Measurements from ENCODE around the gene CABP4. TPM values are rescaled to one million over a fixed set of nuclear protein-coding genes. Genes with fewer than 3 reads are reported as not detected.

CABP4 gene
- total and polyA plus RNA-seq, 10 of the 15 experiments (the other 5 are each of a cell fraction or from before 2014, with no cell fraction given): 0.04 to 0.41 (median 0.14) TPM; not detected in 2

DNA sequence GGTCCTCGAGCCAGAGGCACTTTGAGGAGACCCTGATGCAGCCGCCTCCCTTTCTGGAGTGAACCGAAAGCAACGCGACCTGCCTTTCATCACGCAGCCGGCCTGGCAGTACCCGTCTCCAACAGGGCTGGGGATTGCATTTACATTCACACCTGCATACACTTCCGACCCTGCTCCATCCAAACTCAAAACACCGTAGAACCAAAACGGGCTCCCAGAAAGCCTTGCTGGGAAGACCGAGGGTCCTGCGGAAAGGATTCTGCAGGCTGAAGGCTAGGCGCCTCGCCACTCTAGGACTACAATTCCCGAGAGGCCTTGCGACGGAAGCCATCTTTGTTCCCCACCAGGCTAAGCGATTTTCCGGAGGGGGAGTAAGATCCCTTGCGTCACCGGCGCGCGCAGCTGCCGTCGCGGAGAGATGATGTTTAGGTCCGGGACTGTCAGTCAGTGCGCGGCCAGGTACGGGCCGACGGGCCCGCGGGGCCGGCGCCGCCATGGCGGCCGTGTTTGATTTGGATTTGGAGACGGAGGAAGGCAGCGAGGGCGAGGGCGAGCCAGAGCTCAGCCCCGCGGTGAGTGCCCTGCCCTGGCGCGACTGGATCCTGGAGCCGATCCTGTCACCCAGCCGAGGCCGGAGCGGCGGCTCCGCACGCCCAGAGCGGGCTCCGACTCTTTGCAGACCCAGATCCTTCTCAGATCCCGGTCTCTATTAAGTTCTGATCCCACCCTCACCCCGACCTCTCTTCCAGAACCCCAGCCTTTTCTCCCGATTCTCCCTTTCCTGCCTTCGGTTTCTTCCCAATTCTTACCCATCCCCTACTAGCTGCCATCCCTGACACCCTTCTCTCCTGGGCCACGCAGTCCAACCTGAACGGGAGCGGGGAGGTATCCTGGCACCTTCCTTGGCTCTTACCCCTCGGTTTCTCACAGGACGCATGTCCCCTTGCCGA is 26.8 kb upstream of the CABP4 start, which contains the start of gene RPS6KB2 (continued):
- TF ChIP-seq, protein P1, sequence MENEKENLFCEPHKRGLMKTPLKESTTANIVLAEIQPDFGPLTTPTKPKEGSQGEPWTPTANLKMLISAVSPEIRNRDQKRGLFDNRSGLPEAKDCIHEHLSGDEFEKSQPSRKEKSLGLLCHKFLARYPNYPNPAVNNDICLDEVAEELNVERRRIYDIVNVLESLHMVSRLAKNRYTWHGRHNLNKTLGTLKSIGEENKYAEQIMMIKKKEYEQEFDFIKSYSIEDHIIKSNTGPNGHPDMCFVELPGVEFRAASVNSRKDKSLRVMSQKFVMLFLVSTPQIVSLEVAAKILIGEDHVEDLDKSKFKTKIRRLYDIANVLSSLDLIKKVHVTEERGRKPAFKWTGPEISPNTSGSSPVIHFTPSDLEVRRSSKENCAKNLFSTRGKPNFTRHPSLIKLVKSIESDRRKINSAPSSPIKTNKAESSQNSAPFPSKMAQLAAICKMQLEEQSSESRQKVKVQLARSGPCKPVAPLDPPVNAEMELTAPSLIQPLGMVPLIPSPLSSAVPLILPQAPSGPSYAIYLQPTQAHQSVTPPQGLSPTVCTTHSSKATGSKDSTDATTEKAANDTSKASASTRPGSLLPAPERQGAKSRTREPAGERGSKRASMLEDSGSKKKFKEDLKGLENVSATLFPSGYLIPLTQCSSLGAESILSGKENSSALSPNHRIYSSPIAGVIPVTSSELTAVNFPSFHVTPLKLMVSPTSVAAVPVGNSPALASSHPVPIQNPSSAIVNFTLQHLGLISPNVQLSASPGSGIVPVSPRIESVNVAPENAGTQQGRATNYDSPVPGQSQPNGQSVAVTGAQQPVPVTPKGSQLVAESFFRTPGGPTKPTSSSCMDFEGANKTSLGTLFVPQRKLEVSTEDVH (IDR thresholded peaks at IDR 0.05; ENCODE audit: low read depth, partially characterized antibody): peak; percentile 75
- TF ChIP-seq, protein P2, sequence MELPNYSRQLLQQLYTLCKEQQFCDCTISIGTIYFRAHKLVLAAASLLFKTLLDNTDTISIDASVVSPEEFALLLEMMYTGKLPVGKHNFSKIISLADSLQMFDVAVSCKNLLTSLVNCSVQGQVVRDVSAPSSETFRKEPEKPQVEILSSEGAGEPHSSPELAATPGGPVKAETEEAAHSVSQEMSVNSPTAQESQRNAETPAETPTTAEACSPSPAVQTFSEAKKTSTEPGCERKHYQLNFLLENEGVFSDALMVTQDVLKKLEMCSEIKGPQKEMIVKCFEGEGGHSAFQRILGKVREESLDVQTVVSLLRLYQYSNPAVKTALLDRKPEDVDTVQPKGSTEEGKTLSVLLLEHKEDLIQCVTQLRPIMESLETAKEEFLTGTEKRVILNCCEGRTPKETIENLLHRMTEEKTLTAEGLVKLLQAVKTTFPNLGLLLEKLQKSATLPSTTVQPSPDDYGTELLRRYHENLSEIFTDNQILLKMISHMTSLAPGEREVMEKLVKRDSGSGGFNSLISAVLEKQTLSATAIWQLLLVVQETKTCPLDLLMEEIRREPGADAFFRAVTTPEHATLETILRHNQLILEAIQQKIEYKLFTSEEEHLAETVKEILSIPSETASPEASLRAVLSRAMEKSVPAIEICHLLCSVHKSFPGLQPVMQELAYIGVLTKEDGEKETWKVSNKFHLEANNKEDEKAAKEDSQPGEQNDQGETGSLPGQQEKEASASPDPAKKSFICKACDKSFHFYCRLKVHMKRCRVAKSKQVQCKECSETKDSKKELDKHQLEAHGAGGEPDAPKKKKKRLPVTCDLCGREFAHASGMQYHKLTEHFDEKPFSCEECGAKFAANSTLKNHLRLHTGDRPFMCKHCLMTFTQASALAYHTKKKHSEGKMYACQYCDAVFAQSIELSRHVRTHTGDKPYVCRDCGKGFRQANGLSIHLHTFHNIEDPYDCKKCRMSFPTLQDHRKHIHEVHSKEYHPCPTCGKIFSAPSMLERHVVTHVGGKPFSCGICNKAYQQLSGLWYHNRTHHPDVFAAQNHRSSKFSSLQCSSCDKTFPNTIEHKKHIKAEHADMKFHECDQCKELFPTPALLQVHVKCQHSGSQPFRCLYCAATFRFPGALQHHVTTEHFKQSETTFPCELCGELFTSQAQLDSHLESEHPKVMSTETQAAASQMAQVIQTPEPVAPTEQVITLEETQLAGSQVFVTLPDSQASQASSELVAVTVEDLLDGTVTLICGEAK (IDR thresholded peaks at IDR 0.05; ENCODE audit: borderline replicate concordance): peak; percentile 76; the same call in 1 of the 2 replicates
- no peak for TF ChIP-seq FOXK2 (IDR thresholded peaks at IDR 0.05)
- peak in 1 of 2 experiments; percentile 51; a peak in 1 of 3 replicates for TF ChIP-seq EGR1 (IDR thresholded peaks at IDR 0.05; ENCODE audit: borderline replicate concordance in 1 of 2, low read depth in 2 of 2, low read length in 2 of 2)
- TF ChIP-seq, protein P3, sequence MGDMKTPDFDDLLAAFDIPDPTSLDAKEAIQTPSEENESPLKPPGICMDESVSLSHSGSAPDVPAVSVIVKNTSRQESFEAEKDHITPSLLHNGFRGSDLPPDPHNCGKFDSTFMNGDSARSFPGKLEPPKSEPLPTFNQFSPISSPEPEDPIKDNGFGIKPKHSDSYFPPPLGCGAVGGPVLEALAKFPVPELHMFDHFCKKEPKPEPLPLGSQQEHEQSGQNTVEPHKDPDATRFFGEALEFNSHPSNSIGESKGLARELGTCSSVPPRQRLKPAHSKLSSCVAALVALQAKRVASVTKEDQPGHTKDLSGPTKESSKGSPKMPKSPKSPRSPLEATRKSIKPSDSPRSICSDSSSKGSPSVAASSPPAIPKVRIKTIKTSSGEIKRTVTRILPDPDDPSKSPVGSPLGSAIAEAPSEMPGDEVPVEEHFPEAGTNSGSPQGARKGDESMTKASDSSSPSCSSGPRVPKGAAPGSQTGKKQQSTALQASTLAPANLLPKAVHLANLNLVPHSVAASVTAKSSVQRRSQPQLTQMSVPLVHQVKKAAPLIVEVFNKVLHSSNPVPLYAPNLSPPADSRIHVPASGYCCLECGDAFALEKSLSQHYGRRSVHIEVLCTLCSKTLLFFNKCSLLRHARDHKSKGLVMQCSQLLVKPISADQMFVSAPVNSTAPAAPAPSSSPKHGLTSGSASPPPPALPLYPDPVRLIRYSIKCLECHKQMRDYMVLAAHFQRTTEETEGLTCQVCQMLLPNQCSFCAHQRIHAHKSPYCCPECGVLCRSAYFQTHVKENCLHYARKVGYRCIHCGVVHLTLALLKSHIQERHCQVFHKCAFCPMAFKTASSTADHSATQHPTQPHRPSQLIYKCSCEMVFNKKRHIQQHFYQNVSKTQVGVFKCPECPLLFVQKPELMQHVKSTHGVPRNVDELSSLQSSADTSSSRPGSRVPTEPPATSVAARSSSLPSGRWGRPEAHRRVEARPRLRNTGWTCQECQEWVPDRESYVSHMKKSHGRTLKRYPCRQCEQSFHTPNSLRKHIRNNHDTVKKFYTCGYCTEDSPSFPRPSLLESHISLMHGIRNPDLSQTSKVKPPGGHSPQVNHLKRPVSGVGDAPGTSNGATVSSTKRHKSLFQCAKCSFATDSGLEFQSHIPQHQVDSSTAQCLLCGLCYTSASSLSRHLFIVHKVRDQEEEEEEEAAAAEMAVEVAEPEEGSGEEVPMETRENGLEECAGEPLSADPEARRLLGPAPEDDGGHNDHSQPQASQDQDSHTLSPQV (IDR thresholded peaks at IDR 0.05): no peak
- no peak for TF ChIP-seq ATF2 (IDR thresholded peaks at IDR 0.05; ENCODE audit: low read length)
- no peak for TF ChIP-seq NFXL1 (IDR thresholded peaks at IDR 0.05; ENCODE audit: borderline replicate concordance)
- TF ChIP-seq HDGF (IDR thresholded peaks at IDR 0.05): peak; percentile 67
- TF ChIP-seq TARDBP (IDR thresholded peaks at IDR 0.05; ENCODE audit: borderline replicate concordance): peak; percentile 92
- TF ChIP-seq SMARCA5 (IDR thresholded peaks at IDR 0.05): no peak
- TF ChIP-seq NBN (IDR thresholded peaks at IDR 0.05): peak; percentile 99
- peak; percentile 81 for TF ChIP-seq LARP7 (IDR thresholded peaks at IDR 0.05)
- TF ChIP-seq CREB1 (IDR thresholded peaks at IDR 0.05; ENCODE audit: low read depth): no peak
- 0 out of 2 replicates have a peak, but pooled peaks have one; percentile 49 for TF ChIP-seq MEF2A (IDR thresholded peaks at IDR 0.05; ENCODE audit: insufficient read depth, low read depth, low read length)
- peak; percentile 66 for TF ChIP-seq POLR2AphosphoS2 (IDR thresholded peaks at IDR 0.05; ENCODE audit: low read depth, low read length)
- TF ChIP-seq NR2C1 (IDR thresholded peaks at IDR 0.05): peak; percentile 70
- no peak for TF ChIP-seq HDAC2 (IDR thresholded peaks at IDR 0.05)

All from GM12878 (cell line).